ENCODE results near the gene NDUFV3.

- TF ChIP-seq POLR2A (IDR thresholded peaks at IDR 0.05) (no peak), POLR2AphosphoS5 (IDR thresholded peaks at IDR 0.05) (no peak), CTCF (IDR thresholded peaks at IDR 0.05) (no peak)
These were observed 27.3 kb upstream of the NDUFV3 start for GRCh38 chr21:42865776-42866160.
